Stimulated activated CD8-positive, alpha-beta memory T cell treated with anti-CD3 and anti-CD28 coated beads, Interleukin-7, amount 100 ng/mL, for 48 hours (primary cell): ENCODE results near the gene WRNIP1.

Source experiments
- DNase-seq, 2 donors: peaks; one replicate each; pipeline ENCODE4 v3.0.0-alpha.2; 2020; ENCODE audit warnings: low read depth in 1 of 2; ENCODE audit errors: extremely low read depth in 1 of 2

Gene WRNIP1

GRCh38 chr6:2740581-2740980 lies 24.6 kb upstream of the WRNIP1 start:
- no peak for DNase-seq

GRCh38 chr6:2741756-2742155 lies 23.4 kb upstream of the WRNIP1 start:
- no peak for DNase-seq

- no peak for DNase-seq
Measured at GRCh38 chr6:2743280-2744208, 21.6 kb upstream of the WRNIP1 start.

- DNase-seq = no peak
Measured at GRCh38 chr6:2744209-2744771, 20.9 kb upstream of the WRNIP1 start.

- no peak for DNase-seq
Measured at GRCh38 chr6:2744778-2745177, 20.4 kb upstream of the WRNIP1 start.

GRCh38 chr6:2745246-2745645 lies 19.9 kb upstream of the WRNIP1 start:
- DNase-seq = no peak

GRCh38 chr6:2746557-2747061 lies 18.6 kb upstream of the WRNIP1 start:
- no peak for DNase-seq

GRCh38 chr6:2748183-2748582 lies 17.0 kb upstream of the WRNIP1 start:
- DNase-seq = no peak

- DNase-seq = no peak
Measured at GRCh38 chr6:2749969-2750600, 15.1 kb upstream of the WRNIP1 start.

- DNase-seq = no peak
Measured at GRCh38 chr6:2750832-2751231, 14.4 kb upstream of the WRNIP1 start, which contains the start of gene MYLK4. MYLK4 (minus strand) TSS chr6:2750922; CDS start chr6:2749294, 1,628 bp downstream.

- no peak for DNase-seq
Measured at GRCh38 chr6:2751871-2752270, 13.3 kb upstream of the WRNIP1 start.

- DNase-seq = no peak
Measured at GRCh38 chr6:2752477-2753109, 12.6 kb upstream of the WRNIP1 start.

GRCh38 chr6:2753110-2753489 lies 12.1 kb upstream of the WRNIP1 start:
- no peak for DNase-seq

GRCh38 chr6:2753743-2754142 lies 11.4 kb upstream of the WRNIP1 start:
- no peak for DNase-seq

GRCh38 chr6:2754393-2754792 lies 10.8 kb upstream of the WRNIP1 start:
- no peak for DNase-seq

GRCh38 chr6:2754911-2755310 lies 10.3 kb upstream of the WRNIP1 start:
- no peak for DNase-seq

- DNase-seq = no peak
Measured at GRCh38 chr6:2755456-2755855, 9.7 kb upstream of the WRNIP1 start.

- DNase-seq = no peak
Measured at GRCh38 chr6:2756241-2756640, 9.0 kb upstream of the WRNIP1 start.

GRCh38 chr6:2756687-2757224 lies 8.4 kb upstream of the WRNIP1 start:
- no peak for DNase-seq

- no peak for DNase-seq
Measured at GRCh38 chr6:2758980-2759379, 6.2 kb upstream of the WRNIP1 start.
